B cell (primary cell): ENCODE data around the gene USP37. TPM values are rescaled to one million over a fixed set of nuclear protein-coding genes. Genes with fewer than 3 reads are reported as not detected.

Source experiments
- ATAC-seq: fragments of 200-7000 bp; cut with Tn5 transposase; one replicate; pipeline ENCODE4 v1.10.0; 2021; ENCODE audit warnings: low read depth, mild to moderate bottlenecking, moderate number of reproducible peaks, moderate library complexity
- CTCF ChIA-PET: fragments of 350-600 bp; sonication (Branson Sonifier 250); formaldehyde crosslinking; loops from one replicate; lab custom pipeline; 2021; ENCODE audit warnings: antibody characterized with exemption, inconsistent platforms; lab: Charles Lee
- POLR2A ChIA-PET: fragments of 350-600 bp; sonication (Branson Sonifier 250); formaldehyde crosslinking; loops from one replicate; lab custom pipeline; 2021; ENCODE audit warnings: antibody characterized with exemption; lab: Charles Lee
- DNase-seq: peaks from one replicate; pipeline ENCODE4 v3.0.0; 2013
- H2AFZ ChIP-seq: 2 replicates; pipeline ENCODE4 v1.6.1; 2012; ENCODE audit warnings: mild to moderate bottlenecking, low read depth, low read length; ENCODE audit not compliant: insufficient read depth, poor library complexity, severe bottlenecking
- H3K27ac ChIP-seq, 2 donors: 1 replicate in 1 of 2; 2 replicates in 1 of 2; pipeline ENCODE4 v1.5.1; 2012 to 2013; ENCODE audit warnings: low read length in 2 of 2, mild to moderate bottlenecking in 2 of 2, moderate library complexity in 1 of 2
- H3K27me3 ChIP-seq, 4 experiments: fragments of 200-600 bp in 1 of 4; sonication (generic) in 1 of 4; replicated peaks in 1 of 4; 1 replicate in 2 of 4; 2 replicates in 2 of 4; pipeline versions ENCODE4 v1.6.1 to v1.7.0; 2013 to 2016; ENCODE audit warnings: low read length in 3 of 4, mild to moderate bottlenecking in 2 of 4, mixed read lengths in 1 of 4, moderate library complexity in 1 of 4; ENCODE audit not compliant: insufficient read depth in 4 of 4, control insufficient read depth in 3 of 4; ENCODE audit errors: control extremely low read depth in 1 of 4
- H3K36me3 ChIP-seq, 2 experiments: replicated peaks in 1 of 2; 1 replicate in 1 of 2; 2 replicates in 1 of 2; pipeline versions ENCODE4 v1.6.1 to v1.7.1; 2013; ENCODE audit warnings: low read length in 1 of 2; ENCODE audit not compliant: insufficient read depth in 2 of 2, control insufficient read depth in 1 of 2; ENCODE audit errors: control extremely low read depth in 1 of 2, extremely low read depth in 1 of 2
- H3K4me1 ChIP-seq, 2 donors: fragments of 200-600 bp in 1 of 2; sonication (generic) in 1 of 2; 1 replicate in 1 of 2; 2 replicates in 1 of 2; pipeline versions ENCODE4 v1.5.1 to v1.6.1; 2013 to 2017; ENCODE audit warnings: low read length in 2 of 2; ENCODE audit not compliant: control insufficient read depth in 2 of 2, insufficient read depth in 2 of 2
- H3K4me2 ChIP-seq: replicated peaks from 2 replicates; pipeline ENCODE3; 2012; ENCODE audit warnings: mild to moderate bottlenecking, low read depth, low read length; ENCODE audit not compliant: poor library complexity, severe bottlenecking
- H3K4me3 ChIP-seq, 5 experiments: fragments of 200-600 bp in 1 of 5; sonication (generic) in 1 of 5; 1 replicate in 3 of 5; 2 replicates in 2 of 5; pipeline versions ENCODE4 v1.5.1 to v1.7.0; 2011 to 2016; ENCODE audit warnings: low read length in 4 of 5, mild to moderate bottlenecking in 4 of 5, low read depth in 2 of 5, control low read depth in 1 of 5, moderate library complexity in 1 of 5; ENCODE audit not compliant: insufficient read depth in 1 of 5; ENCODE audit errors: control extremely low read depth in 1 of 5, extremely low read depth in 1 of 5
- H3K79me2 ChIP-seq: fragments of 200-600 bp; sonication (generic); one replicate; pipeline ENCODE4 v1.6.0; 2016; ENCODE audit warnings: low read length; ENCODE audit not compliant: control insufficient read depth, insufficient read depth
- H3K9ac ChIP-seq: fragments of 200-600 bp; sonication (generic); 2 replicates; pipeline ENCODE4 v1.6.1; 2017; ENCODE audit warnings: mild to moderate bottlenecking, low read length, moderate library complexity
- H3K9me3 ChIP-seq, 3 donors: one replicate each; pipeline versions ENCODE4 v1.6.1 to v1.7.1; 2013; ENCODE audit warnings: low read length in 2 of 3; ENCODE audit not compliant: control insufficient read depth in 2 of 3, insufficient read depth in 1 of 3; ENCODE audit errors: control extremely low read depth in 1 of 3
- H4K20me1 ChIP-seq: 2 replicates; pipeline ENCODE4 v1.6.0; 2012; ENCODE audit warnings: mild to moderate bottlenecking, low read length; ENCODE audit not compliant: insufficient read depth, control insufficient read depth, poor library complexity, severe bottlenecking
- H3K27ac Mint-ChIP-seq: one replicate; pipeline ENCODE4 v1.8.0; 2021; ENCODE audit warnings: mixed read lengths
- H3K27me3 Mint-ChIP-seq: one replicate; pipeline ENCODE4 v1.8.0; 2021; ENCODE audit warnings: mixed read lengths
- H3K4me1 Mint-ChIP-seq: one replicate; pipeline ENCODE4 v1.8.0; 2021; ENCODE audit warnings: mixed read lengths
- H3K4me3 Mint-ChIP-seq: one replicate; pipeline ENCODE4 v1.8.0; 2021; ENCODE audit warnings: mixed read lengths
- H3K9me3 Mint-ChIP-seq: one replicate; pipeline ENCODE4 v1.8.0; 2022; ENCODE audit warnings: mixed read lengths; ENCODE audit not compliant: insufficient read depth
- EZH2 ChIP-seq: IDR thresholded peaks from 2 replicates; pipeline ENCODE4 v1.6.1; 2012; ENCODE audit warnings: borderline replicate concordance, low read depth, mild to moderate bottlenecking, moderate library complexity, low read length; ENCODE audit not compliant: insufficient read depth, poor library complexity, severe bottlenecking
- WGBS: methylation state at CpG from one replicate; pipeline ENCODE4 v1.1.5; 2013; ENCODE audit warnings: missing lambda C conversion rate; ENCODE audit not compliant: insufficient coverage; 5-methylcytosine and 5-hydroxymethylcytosine counted together
- intact Hi-C: fragments of 100-400 bp; cut with micrococcal nuclease; formaldehyde crosslinking; loops from one replicate; pipeline ENCODE4 v1.10.0; 2022
- polyA plus RNA-seq: library from polyadenylated mRNA; depleted of rRNA; stranded (reverse); fragments of >200 nt; gene quantifications from 2 replicates; pipeline ENCODE4 v1.2.3, GENCODE V29; 2012
- total RNA-seq, 2 donors: library from RNA; stranded (reverse); fragments of 120-200 nt in 1 of 2; gene quantifications; 1 replicate in 1 of 2; 2 replicates in 1 of 2; pipeline versions ENCODE4 v1.2.3 to v1.2.4, GENCODE V29; 2013 to 2022
- TF ChIP-seq, protein P1 (sequence below): fragments of 200-600 bp; IDR thresholded peaks from one replicate; pipeline ENCODE4 v1.8.0; 2022; ENCODE audit warnings: antibody characterized with exemption, mild to moderate bottlenecking

USP37 gene
- total and polyA plus RNA-seq, 2 donors (not counting 1 experiment from before 2014, with no cell fraction given), result 3.1 to 29.0 TPM

DNA sequence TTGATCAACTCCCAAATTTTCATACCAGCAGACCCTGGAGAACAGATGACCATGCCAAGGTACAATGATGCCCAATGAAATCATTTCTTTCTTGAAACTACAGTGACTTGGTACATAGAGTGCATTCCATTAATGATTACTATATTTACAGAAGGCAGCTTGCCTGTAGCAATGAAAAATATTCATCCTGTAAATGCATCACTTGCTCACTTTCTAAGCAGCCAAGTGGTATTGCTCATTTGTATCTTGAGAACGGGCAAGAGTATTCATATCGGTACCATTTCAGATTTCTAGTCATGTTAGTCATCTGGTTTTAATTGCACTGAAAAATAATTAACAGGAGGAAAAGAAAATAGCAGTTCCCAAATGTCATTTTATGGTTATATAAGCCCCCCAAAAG is 89.6 kb downstream of the USP37 start:
- Histone ChIP-seq H3K27ac (no peak overlapping the region), H2AFZ (no peak overlapping the region), H3K4me2 (no peak overlapping the region), H3K36me3 (peaks cover 17 to 30% of the 10 kb centered on the region in 2 experiments), H4K20me1 (no peaks in the 10 kb centered on the region), H3K9me3 (no peaks in the 10 kb centered on the region), H3K27me3 (no peaks in the 10 kb centered on the region), H3K4me1 (peaks cover 11 to 12% of the 10 kb centered on the region in 2 donors), H3K9ac (no peak overlapping the region), H3K4me3 (no peak overlapping the region), H3K79me2 (no peaks in the 10 kb centered on the region)
- intact Hi-C loops, result no loop called here
- no peak for ATAC-seq
- TF ChIP-seq, protein P1, sequence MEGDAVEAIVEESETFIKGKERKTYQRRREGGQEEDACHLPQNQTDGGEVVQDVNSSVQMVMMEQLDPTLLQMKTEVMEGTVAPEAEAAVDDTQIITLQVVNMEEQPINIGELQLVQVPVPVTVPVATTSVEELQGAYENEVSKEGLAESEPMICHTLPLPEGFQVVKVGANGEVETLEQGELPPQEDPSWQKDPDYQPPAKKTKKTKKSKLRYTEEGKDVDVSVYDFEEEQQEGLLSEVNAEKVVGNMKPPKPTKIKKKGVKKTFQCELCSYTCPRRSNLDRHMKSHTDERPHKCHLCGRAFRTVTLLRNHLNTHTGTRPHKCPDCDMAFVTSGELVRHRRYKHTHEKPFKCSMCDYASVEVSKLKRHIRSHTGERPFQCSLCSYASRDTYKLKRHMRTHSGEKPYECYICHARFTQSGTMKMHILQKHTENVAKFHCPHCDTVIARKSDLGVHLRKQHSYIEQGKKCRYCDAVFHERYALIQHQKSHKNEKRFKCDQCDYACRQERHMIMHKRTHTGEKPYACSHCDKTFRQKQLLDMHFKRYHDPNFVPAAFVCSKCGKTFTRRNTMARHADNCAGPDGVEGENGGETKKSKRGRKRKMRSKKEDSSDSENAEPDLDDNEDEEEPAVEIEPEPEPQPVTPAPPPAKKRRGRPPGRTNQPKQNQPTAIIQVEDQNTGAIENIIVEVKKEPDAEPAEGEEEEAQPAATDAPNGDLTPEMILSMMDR, result no peak
- no peak for TF ChIP-seq EZH2
- Mint-ChIP-seq H3K27me3 (no peaks in the 10 kb centered on the region), H3K9me3 (no peaks in the 10 kb centered on the region), H3K4me1 (peaks cover 21% of the 10 kb centered on the region), H3K4me3 (no peak overlapping the region), H3K27ac (no peak overlapping the region)
- ChIA-PET POLR2A (no interaction called here), CTCF (no interaction called here)
- no CpG with 5 or more reads among the region's 2 CpGs for WGBS
- DNase-seq, result no peak

GRCh38 chr2:218477247-218477646 is 90.9 kb downstream of the USP37 start:
- Mint-ChIP-seq H3K4me3 (no peak overlapping the region), H3K4me1 (peaks cover 18% of the 10 kb centered on the region), H3K9me3 (no peaks in the 10 kb centered on the region), H3K27me3 (no peaks in the 10 kb centered on the region), H3K27ac (no peak overlapping the region)
- TF ChIP-seq, protein P1, result no peak
- no peak for TF ChIP-seq EZH2
- Histone ChIP-seq H3K27me3 (no peaks in the 10 kb centered on the region), H3K9me3 (no peaks in the 10 kb centered on the region), H3K4me3 (no peak overlapping the region), H2AFZ (no peak overlapping the region), H3K36me3 (peaks cover 19 to 34% of the 10 kb centered on the region in 2 experiments), H3K79me2 (no peaks in the 10 kb centered on the region), H4K20me1 (no peaks in the 10 kb centered on the region), H3K27ac (no peak overlapping the region), H3K9ac (no peak overlapping the region), H3K4me1 (peaks cover 3 to 7% of the 10 kb centered on the region in 2 donors), H3K4me2 (no peak overlapping the region)
- DNase-seq (no peak), ATAC-seq (no peak)
- intact Hi-C loops, result no loop called here
- ChIA-PET CTCF (no interaction called here), POLR2A (no interaction called here)
